NCI-H146 treated with DMSO at 0.1 percent for 48 hours (cell line): ENCODE data around the gene CRYGS.

Experiments
- DNase-seq: peaks from one replicate; lab custom pipeline; 2025; ENCODE audit not compliant: unreplicated experiment; lab: John Stamatoyannopoulos, UW

CRYGS gene

DNA sequence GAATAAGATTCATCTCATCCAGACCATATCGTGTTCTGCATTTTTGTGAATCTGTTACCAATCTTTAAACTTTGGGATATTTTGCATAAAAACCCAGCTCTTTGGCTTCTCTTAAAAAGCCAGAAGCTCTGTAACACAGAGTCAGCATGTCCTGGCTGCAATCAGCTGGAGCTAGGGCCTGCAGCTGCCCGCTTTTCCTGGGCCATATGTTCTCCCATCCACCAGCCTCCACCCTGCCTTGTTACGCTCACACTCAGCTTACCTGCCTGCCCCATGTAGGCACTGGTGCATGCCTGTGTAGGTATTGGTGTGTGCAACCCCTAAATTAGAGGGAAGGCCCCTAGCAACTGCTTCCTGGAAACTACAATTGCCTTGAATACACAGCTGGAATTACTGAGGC is 48.2 kb downstream of the CRYGS start:
- no peak for DNase-seq

GRCh38 chr3:186493525-186494255 is 50.5 kb downstream of the CRYGS start:
- no peak for DNase-seq

DNA sequence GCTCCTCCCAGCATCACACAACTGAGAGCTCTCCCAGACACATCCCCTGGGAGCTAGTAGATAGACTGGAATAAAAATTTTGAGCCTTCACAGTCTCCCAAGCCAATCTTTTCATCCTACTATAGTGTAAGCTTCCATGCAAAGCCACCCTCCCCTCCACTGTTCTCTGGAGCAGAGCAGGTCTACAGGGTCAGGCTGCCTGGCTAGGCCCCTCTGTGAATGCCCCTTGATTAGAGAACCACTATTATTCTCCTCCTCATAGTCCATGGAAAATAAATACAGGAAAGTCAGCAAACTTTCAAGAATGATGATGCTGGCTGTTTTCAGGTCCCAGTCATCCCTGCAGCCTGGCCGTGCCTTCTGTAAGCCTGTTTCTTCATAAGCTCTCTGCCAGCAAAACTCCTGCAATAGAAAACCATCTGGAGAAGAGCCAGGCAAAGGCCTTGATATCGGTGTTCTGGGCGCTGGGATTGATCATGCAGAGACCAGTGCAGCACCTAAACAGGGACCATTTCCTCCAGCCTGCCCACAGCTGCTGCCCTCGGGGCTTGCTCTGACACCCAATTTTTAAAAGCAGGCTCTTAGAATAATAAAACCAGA is 51.7 kb downstream of the CRYGS start:
- DNase-seq = no peak

DNA sequence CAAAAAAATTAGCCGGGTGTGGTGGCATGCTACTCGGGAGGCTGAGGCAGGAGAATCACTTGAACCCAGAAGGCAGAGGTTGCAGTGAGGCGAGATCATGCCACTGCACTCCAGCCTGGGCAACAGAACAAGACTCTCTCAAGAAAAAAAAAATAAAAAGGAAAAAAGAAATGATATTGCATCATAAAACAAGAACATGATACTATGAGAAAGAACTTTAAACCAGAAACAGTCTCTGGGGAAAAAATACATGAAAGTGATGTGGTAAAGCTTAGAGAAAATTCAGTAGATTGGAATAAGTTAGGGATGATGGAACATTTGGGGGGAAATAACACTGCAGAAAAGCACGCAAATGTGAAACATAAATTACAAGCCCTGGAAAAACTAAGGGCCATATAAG is 54.7 kb downstream of the CRYGS start:
- no peak for DNase-seq
